A549 (cell line): ENCODE measurements around the gene DNAJA3. TPM values are rescaled to one million over a fixed set of nuclear protein-coding genes. Genes with fewer than 3 reads are reported as not detected.

Source experiments
- ATAC-seq, 2 experiments: fragments of 200-7000 bp in 1 of 2; fragments of >200 bp in 1 of 2; cut with Nextera tagmentation in 1 of 2; cut with Tn5 transposase in 1 of 2; 3 replicates each; pipeline versions ENCODE4 v1.8.0 to v1.9.1; 2018 to 2020; ENCODE audit warnings: mild to moderate bottlenecking in 1 of 2, moderate library complexity in 1 of 2
- CTCF ChIA-PET: fragments of 300-600 bp; sonication (Branson Sonifier 250); formaldehyde crosslinking; extraction: SDS; loops from one replicate; lab custom pipeline; 2021; ENCODE audit warnings: antibody characterized with exemption, inconsistent platforms; lab: Yijun Ruan, JAX
- POLR2A ChIA-PET: fragments of 350-600 bp; formaldehyde crosslinking; extraction: SDS; loops from one replicate; lab custom pipeline; 2021; ENCODE audit warnings: antibody characterized with exemption, inconsistent platforms; lab: Yijun Ruan, JAX
- DNase-seq, 2 experiments: peaks; one replicate each; pipeline versions ENCODE4 v3.0.0 to v3.0.0-alpha.2; 2011 to 2016; ENCODE audit warnings: low read depth in 1 of 2, low spot score in 1 of 2
- FAIRE-seq: peaks from 2 replicates; lab custom pipeline; 2011; peaks lifted over from hg19 to GRCh38; lab: Jason Lieb, UNC
- H3K27ac ChIP-seq, 2 experiments: fragments of >200 bp; sonication (Bioruptor Twin); formaldehyde crosslinking; 3 replicates each; pipeline ENCODE4 v1.5.1; 2016 to 2017
- H3K4me1 ChIP-seq: fragments of >200 bp; sonication (Bioruptor Twin); formaldehyde crosslinking; 3 replicates; pipeline ENCODE4 v1.6.1; 2016
- H3K4me2 ChIP-seq: fragments of >200 bp; sonication (Bioruptor Twin); formaldehyde crosslinking; 3 replicates; pipeline ENCODE4 v1.6.1; 2016
- H3K4me3 ChIP-seq: fragments of >200 bp; sonication (Bioruptor Twin); formaldehyde crosslinking; 3 replicates; pipeline ENCODE4 v1.5.1; 2016
- H3K9me3 ChIP-seq: fragments of >200 bp; sonication (Bioruptor Twin); formaldehyde crosslinking; 3 replicates; pipeline ENCODE4 v1.6.1; 2016
- BHLHE40 ChIP-seq: IDR thresholded peaks from 2 replicates; pipeline ENCODE4 v1.6.1; 2012; ENCODE audit warnings: low read depth, low read length, inconsistent platforms
- FOSL2 ChIP-seq, 2 experiments: fragments of 450-650 bp in 1 of 2; fragments of >200 bp in 1 of 2; sonication (Bioruptor Twin) in 1 of 2; formaldehyde crosslinking; IDR thresholded peaks; 2 replicates each; pipeline versions ENCODE4 v1.5.0 to v1.6.1; 2016 to 2020; ENCODE audit warnings: mild to moderate bottlenecking in 1 of 2, moderate library complexity in 1 of 2
- FOXS1 ChIP-seq: fragments of 250-450 bp; sonication (Bioruptor Pico); IDR thresholded peaks from 2 replicates; pipeline ENCODE4 v1.5.0; 2020; ENCODE audit warnings: mild to moderate bottlenecking, moderate library complexity
- GATA3 ChIP-seq: IDR thresholded peaks from 2 replicates; pipeline ENCODE4 v1.6.1; 2012; ENCODE audit warnings: borderline replicate concordance
- HDAC2 ChIP-seq: fragments of 200-600 bp; sonication (generic); IDR thresholded peaks from 2 replicates; pipeline ENCODE4 v1.6.1; 2016
- HOXA7 ChIP-seq: fragments of 250-450 bp; sonication (Bioruptor Pico); IDR thresholded peaks from 2 replicates; pipeline ENCODE4 v1.5.0; 2020; ENCODE audit warnings: mild to moderate bottlenecking, moderate library complexity
- JUNB ChIP-seq: fragments of >200 bp; sonication (Bioruptor Twin); formaldehyde crosslinking; IDR thresholded peaks from 2 replicates; pipeline ENCODE4 v1.6.1; 2016
- KDM1A ChIP-seq: fragments of 200-600 bp; sonication (generic); IDR thresholded peaks from 2 replicates; pipeline ENCODE4 v1.6.1; 2016; ENCODE audit warnings: low read depth, mild to moderate bottlenecking
- KDM5A ChIP-seq: fragments of 200-600 bp; sonication (generic); IDR thresholded peaks from 2 replicates; pipeline ENCODE4 v1.6.1; 2016; ENCODE audit warnings: antibody characterized with exemption, mild to moderate bottlenecking
- MYC ChIP-seq: IDR thresholded peaks from 2 replicates; pipeline ENCODE4 v1.6.1; 2012; ENCODE audit warnings: mild to moderate bottlenecking, inconsistent platforms, low read length, improper control_type of control experiment, borderline replicate concordance
- NFE2L2 ChIP-seq: fragments of 150-350 bp; conservative IDR thresholded peaks from 2 replicates; pipeline ENCODE4 v1.6.1; 2014; ENCODE audit warnings: low read length
- POLR2AphosphoS2 ChIP-seq: conservative IDR thresholded peaks from 2 replicates; pipeline ENCODE4 v1.6.1; 2012; ENCODE audit warnings: low read length, improper control_type of control experiment, inconsistent platforms
- TFCP2L1 ChIP-seq: fragments of 250-450 bp; sonication (Bioruptor Pico); IDR thresholded peaks from 2 replicates; pipeline ENCODE4 v1.5.0; 2021; ENCODE audit warnings: mild to moderate bottlenecking
- TP53 ChIP-seq: fragments of 250-450 bp; sonication (Bioruptor Pico); IDR thresholded peaks from 2 replicates; pipeline ENCODE4 v1.5.0; 2021; ENCODE audit warnings: mild to moderate bottlenecking, moderate library complexity
- ZSCAN20 ChIP-seq: fragments of 250-450 bp; sonication (Bioruptor Pico); IDR thresholded peaks from 2 replicates; pipeline ENCODE4 v1.8.0; 2022; ENCODE audit warnings: mild to moderate bottlenecking, moderate library complexity
- WGBS: methylation state at CpG from one replicate; pipeline ENCODE4 v1.1.6; 2017; ENCODE audit errors: missing lambda C conversion rate; 5-methylcytosine and 5-hydroxymethylcytosine counted together
- polyA plus RNA-seq, 4 experiments: library from polyadenylated mRNA; depleted of rRNA in 3 of 4; stranded (reverse); fragments of >200 nt; fragmentation: RNase III in 1 of 4; extraction: RNeasy Plus Mini Kit Qiagen cat#74134 plus additional on column Dnase treatment in 1 of 4; gene quantifications; 2 replicates in 3 of 4; 3 replicates in 1 of 4; pipeline ENCODE4 v1.2.3, GENCODE V29; 2011 to 2017
- TF ChIP-seq, protein P1 (sequence below): fragments of 250-450 bp; sonication (Bioruptor Pico); IDR thresholded peaks from 2 replicates; pipeline ENCODE4 v1.5.0; 2020; ENCODE audit warnings: low read depth, mild to moderate bottlenecking, moderate library complexity
- TF ChIP-seq, protein P2 (sequence below): fragments of >200 bp; sonication (Bioruptor Twin); formaldehyde crosslinking; IDR thresholded peaks from 2 replicates; pipeline ENCODE4 v1.6.1; 2016
- TF ChIP-seq, protein P3 (sequence below): fragments of 150-350 bp; IDR thresholded peaks from 2 replicates; pipeline ENCODE4 v1.6.1; 2014; ENCODE audit warnings: low read depth, mild to moderate bottlenecking, low read length
- TF ChIP-seq, protein P4 (sequence below): fragments of 250-450 bp; sonication (Bioruptor Pico); IDR thresholded peaks from 2 replicates; pipeline ENCODE4 v1.5.0; 2021; ENCODE audit warnings: mild to moderate bottlenecking, moderate library complexity, borderline replicate concordance
- TF ChIP-seq, protein P5 (sequence below): fragments of 450-650 bp; IDR thresholded peaks from 2 replicates; pipeline ENCODE4 v1.6.1; 2014; ENCODE audit warnings: antibody characterized with exemption

Gene DNAJA3
- polyA plus RNA-seq, 2 of the 4 experiments (the other 2 are of a cell fraction): 64.6 to 77.2 TPM

DNA sequence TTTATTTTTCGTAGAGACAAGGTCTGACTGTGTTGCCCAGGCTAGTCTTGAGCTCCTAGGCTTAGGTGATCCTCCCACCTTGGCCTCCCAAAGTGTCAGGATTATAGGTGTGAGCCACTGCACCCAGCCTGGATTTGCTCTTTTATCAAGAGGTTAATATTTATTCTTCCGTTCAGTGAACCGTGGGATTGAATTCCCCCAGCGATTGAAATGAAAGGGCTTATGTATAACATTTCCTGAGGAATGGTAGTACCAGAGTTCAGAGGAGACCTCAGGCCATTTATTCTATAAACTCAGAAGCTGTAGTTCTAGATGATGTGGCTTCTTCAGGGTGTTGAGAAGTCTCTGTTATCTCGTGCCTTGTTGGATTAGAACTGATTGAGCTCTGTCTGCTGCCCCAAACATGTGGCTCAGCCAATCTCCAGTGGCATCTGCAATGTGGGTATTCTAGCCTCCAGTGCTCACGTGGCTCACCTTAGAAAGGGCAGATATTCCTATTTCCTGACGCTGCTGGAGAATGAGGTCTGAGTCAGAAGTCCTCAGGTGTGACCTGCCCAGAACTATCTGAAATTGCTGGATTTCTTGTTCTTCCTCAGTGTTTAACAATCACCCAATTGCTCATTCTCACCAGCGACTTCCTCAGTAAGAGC is 73.0 kb downstream of the DNAJA3 start:
- TF ChIP-seq, protein P1, sequence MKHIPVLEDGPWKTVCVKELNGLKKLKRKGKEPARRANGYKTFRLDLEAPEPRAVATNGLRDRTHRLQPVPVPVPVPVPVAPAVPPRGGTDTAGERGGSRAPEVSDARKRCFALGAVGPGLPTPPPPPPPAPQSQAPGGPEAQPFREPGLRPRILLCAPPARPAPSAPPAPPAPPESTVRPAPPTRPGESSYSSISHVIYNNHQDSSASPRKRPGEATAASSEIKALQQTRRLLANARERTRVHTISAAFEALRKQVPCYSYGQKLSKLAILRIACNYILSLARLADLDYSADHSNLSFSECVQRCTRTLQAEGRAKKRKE (CRISPR knock-in tag): no peak
- TF ChIP-seq HDAC2 (no peak), KDM1A (no peak), TP53 (CRISPR knock-in tag) (no peak), ZSCAN20 (CRISPR knock-in tag) (no peak), FOXS1 (CRISPR knock-in tag) (no peak), TFCP2L1 (no peak), BHLHE40 (no peak), GATA3 (no peak)
- TF ChIP-seq, protein P2, sequence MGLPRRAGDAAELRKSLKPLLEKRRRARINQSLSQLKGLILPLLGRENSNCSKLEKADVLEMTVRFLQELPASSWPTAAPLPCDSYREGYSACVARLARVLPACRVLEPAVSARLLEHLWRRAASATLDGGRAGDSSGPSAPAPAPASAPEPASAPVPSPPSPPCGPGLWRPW: no peak
- ATAC-seq: no peak
- no peak overlapping the region for H3K4me3 ChIP-seq
- no peak overlapping the region for H3K4me2 ChIP-seq
- WGBS: 78% methylated on average over 8 of the region's 8 CpGs
- H3K9me3 ChIP-seq: no peaks in the 10 kb centered on the region
- DNase-seq: no peak
- CTCF ChIA-PET: interaction anchor here (0.6 to 4.9 kb wide), 10 partner anchors 8 to 457 kb away, joined by 3 to 32 read pairs (median 6); partner anchors contain the start of gene HMOX2
- peaks cover 45% of the 10 kb centered on the region for H3K4me1 ChIP-seq
- no peak for FAIRE-seq
- H3K27ac ChIP-seq: no peak overlapping the region
- POLR2A ChIA-PET: no interaction called here

DNA sequence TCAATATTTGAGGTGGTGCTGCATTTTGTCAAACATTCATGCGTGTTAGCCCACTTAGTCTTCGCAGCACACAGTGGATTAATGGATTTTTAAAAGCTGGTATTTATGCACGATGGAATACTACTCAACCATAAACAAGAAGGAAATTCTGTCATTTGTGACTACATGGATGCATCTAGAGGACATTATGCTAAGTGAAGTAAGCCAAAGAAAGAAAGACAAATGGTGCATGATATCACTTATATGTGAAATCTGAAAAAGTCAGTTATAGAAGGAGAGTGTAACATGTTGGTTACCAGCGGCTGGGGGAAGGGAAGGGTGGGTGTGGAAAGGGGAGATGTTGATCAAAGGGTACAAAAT is 73.5 kb downstream of the DNAJA3 start:
- FAIRE-seq: no peak
- CTCF ChIA-PET: interaction anchor here (0.9 to 4.9 kb wide), 10 partner anchors 8 to 457 kb away, joined by 3 to 32 read pairs (median 6); partner anchors contain the start of gene HMOX2
- no peak overlapping the region for H3K27ac ChIP-seq
- 93% methylated on average over 4 of the region's 4 CpGs for WGBS
- DNase-seq: no peak
- peaks cover 45% of the 10 kb centered on the region for H3K4me1 ChIP-seq
- no peak overlapping the region for H3K4me2 ChIP-seq
- H3K4me3 ChIP-seq: no peak overlapping the region
- no peak for TF ChIP-seq POLR2AphosphoS2
- TF ChIP-seq HOXA7: no peak
- TF ChIP-seq, protein P3, sequence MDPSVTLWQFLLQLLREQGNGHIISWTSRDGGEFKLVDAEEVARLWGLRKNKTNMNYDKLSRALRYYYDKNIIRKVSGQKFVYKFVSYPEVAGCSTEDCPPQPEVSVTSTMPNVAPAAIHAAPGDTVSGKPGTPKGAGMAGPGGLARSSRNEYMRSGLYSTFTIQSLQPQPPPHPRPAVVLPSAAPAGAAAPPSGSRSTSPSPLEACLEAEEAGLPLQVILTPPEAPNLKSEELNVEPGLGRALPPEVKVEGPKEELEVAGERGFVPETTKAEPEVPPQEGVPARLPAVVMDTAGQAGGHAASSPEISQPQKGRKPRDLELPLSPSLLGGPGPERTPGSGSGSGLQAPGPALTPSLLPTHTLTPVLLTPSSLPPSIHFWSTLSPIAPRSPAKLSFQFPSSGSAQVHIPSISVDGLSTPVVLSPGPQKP: no peak
- no peak for TF ChIP-seq MYC
- TF ChIP-seq, protein P4, sequence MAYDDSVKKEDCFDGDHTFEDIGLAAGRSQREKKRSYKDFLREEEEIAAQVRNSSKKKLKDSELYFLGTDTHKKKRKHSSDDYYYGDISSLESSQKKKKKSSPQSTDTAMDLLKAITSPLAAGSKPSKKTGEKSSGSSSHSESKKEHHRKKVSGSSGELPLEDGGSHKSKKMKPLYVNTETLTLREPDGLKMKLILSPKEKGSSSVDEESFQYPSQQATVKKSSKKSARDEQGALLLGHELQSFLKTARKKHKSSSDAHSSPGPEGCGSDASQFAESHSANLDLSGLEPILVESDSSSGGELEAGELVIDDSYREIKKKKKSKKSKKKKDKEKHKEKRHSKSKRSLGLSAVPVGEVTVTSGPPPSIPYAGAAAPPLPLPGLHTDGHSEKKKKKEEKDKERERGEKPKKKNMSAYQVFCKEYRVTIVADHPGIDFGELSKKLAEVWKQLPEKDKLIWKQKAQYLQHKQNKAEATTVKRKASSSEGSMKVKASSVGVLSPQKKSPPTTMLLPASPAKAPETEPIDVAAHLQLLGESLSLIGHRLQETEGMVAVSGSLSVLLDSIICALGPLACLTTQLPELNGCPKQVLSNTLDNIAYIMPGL (CRISPR knock-in tag): no peak
- no peak for TF ChIP-seq KDM5A
- no peak for ATAC-seq
- POLR2A ChIA-PET: no interaction called here
- H3K9me3 ChIP-seq: no peaks in the 10 kb centered on the region

DNA sequence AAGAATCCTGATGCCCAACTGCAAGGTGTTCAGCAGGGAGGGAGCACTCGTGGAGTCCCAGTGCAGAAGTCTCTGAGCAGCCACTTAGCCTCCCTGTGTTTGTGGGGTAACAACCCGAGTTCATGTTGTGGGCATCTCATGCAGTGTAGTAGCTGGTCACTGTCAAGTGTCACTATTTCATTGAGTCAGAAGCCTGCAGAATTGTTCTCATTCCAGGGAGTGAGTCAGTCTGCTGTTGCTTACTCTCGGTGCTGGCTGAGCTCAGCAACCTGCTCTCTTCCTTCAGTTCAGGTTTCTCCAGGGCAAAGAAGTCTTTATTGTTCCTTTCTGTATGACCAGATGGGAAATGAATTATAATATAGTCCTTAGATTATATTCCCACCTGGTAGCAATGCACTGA is 74.6 kb downstream of the DNAJA3 start:
- peaks cover 36% of the 10 kb centered on the region for H3K4me1 ChIP-seq
- FAIRE-seq (no peak), ATAC-seq (peak; percentile 90 to 93), DNase-seq (peak; percentile 33 to 67)
- 5% methylated on average over 3 of the region's 3 CpGs for WGBS
- H3K4me2 ChIP-seq: peak overlapping the region; percentile 44
- TF ChIP-seq FOSL2 (IDR thresholded peaks at IDR 0.05): no peak; the same call in 1 of the 2 replicates
- peak; percentile 60 for TF ChIP-seq FOSL2 (CRISPR knock-in tag; IDR thresholded peaks at IDR 0.05)
- TF ChIP-seq JUNB: no peak
- TF ChIP-seq, protein P5, sequence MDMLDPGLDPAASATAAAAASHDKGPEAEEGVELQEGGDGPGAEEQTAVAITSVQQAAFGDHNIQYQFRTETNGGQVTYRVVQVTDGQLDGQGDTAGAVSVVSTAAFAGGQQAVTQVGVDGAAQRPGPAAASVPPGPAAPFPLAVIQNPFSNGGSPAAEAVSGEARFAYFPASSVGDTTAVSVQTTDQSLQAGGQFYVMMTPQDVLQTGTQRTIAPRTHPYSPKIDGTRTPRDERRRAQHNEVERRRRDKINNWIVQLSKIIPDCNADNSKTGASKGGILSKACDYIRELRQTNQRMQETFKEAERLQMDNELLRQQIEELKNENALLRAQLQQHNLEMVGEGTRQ: no peak
- TF ChIP-seq NFE2L2: no peak
- no peak for TF ChIP-seq MYC
- CTCF ChIA-PET: interaction anchor here (1.0 to 4.9 kb wide), 11 partner anchors 9 to 456 kb away, joined by 3 to 32 read pairs (median 7); partner anchors contain the start of gene HMOX2
- POLR2A ChIA-PET: interaction anchor here (1.0 kb wide), 1 partner anchor 24 kb away, joined by 4 read pairs; the partner anchor contains the start of gene HMOX2
- H3K9me3 ChIP-seq: no peaks in the 10 kb centered on the region
- no peak overlapping the region for H3K4me3 ChIP-seq
- H3K27ac ChIP-seq: peak overlapping the region in 1 of 2 experiments; percentile 44; a peak in 1 of 6 replicates
